ENCODE results near the gene CNOT3. TPM values are rescaled to one million over a fixed set of nuclear protein-coding genes. Genes with fewer than 3 reads are reported as not detected.
"Not testable (repeated sequence)": the region's sequence is repeated elsewhere in the genome, so short reads cannot be mapped to it uniquely, and the experiment has no call there.

The CNOT3 gene
- total RNA-seq, 1 donor from 2014 or later = 6.1 TPM

DNA sequence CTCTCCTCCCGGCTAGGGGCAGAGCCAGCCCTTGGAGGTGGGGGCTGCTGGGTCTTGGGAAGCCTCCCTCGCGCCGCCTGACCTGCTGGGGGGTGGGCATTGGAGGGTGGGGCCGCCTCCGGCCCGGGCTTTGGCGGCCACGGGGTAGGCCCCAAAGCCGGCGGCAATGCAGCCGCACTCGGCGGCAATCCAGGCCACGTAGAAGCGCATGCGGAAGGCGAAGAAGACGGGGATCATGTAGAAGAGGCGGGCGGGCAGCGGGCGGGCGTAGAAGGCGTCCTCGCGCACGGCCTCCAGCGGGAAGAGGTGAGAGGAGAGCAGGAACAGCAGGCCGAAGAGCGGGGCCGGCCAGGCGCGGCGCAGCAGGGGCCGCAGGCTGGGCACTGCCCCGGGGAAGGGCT is 43.1 kb downstream of the CNOT3 start:
- Histone ChIP-seq H3K27me3 (ENCODE audit: control insufficient read depth, insufficient read depth, low read length) (no peaks in the 10 kb centered on the region), H3K4me3 (ENCODE audit: low read depth, low read length) (no peak overlapping the region), H3K36me3 (ENCODE audit: control insufficient read depth, insufficient read depth, low read length) (peaks cover 18% of the 10 kb centered on the region)
- FAIRE-seq (no peak), DNase-seq (ENCODE audit: low read depth) (no peak)
- TF ChIP-seq, protein P1, sequence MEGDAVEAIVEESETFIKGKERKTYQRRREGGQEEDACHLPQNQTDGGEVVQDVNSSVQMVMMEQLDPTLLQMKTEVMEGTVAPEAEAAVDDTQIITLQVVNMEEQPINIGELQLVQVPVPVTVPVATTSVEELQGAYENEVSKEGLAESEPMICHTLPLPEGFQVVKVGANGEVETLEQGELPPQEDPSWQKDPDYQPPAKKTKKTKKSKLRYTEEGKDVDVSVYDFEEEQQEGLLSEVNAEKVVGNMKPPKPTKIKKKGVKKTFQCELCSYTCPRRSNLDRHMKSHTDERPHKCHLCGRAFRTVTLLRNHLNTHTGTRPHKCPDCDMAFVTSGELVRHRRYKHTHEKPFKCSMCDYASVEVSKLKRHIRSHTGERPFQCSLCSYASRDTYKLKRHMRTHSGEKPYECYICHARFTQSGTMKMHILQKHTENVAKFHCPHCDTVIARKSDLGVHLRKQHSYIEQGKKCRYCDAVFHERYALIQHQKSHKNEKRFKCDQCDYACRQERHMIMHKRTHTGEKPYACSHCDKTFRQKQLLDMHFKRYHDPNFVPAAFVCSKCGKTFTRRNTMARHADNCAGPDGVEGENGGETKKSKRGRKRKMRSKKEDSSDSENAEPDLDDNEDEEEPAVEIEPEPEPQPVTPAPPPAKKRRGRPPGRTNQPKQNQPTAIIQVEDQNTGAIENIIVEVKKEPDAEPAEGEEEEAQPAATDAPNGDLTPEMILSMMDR (IDR thresholded peaks at IDR 0.05; ENCODE audit: insufficient read depth, low read length, severe bottlenecking) = no peak

DNA sequence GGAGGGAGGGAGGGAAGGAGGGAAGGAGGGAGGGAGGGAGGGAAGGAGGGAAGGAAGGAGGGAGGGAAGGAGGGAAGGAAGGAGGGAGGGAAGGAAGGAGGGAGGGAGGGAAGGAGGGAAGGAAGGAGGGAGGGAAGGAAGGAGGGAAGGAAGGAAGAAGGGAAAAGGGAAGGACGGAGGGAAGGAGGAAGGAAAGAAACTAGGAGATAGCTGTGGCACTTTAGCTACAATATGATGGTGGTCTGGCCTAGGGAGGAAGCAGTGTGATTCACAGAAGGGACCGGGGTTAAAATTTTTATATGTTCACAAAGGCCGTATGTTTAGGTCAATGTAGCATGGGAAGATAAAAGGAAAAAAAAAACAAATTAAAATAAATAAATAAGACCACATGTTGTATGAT is 44.3 kb downstream of the CNOT3 start:
- H3K27me3 ChIP-seq (ENCODE audit: control insufficient read depth, insufficient read depth, low read length); H3K4me3 ChIP-seq (ENCODE audit: low read depth, low read length); FAIRE-seq; DNase-seq (ENCODE audit: low read depth): not testable (repeated sequence)
- peaks cover 20% of the 10 kb centered on the region for H3K36me3 ChIP-seq (ENCODE audit: control insufficient read depth, insufficient read depth, low read length)

DNA sequence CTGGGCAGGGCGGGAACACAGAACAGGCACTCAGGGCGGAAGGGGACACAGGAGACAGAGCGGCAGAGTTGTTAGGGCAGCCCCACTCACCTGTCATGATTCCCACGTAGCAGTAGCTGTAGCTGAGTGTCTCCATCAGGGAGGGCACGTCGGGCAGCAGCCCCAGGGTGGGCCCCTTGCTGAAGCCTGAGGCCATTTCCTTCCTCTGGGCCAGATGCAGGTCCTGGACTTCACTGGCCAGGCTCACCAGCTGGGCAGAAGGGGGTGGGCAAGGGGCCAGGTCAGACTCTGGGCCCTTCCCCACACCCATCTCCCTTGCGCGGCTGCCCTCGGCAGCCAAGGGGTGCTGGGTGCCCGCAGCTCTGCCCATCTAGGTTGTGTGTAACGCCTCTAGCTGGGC is 45.9 kb downstream of the CNOT3 start:
- no peak for DNase-seq (ENCODE audit: low read depth)
- TF ChIP-seq, protein P1 (IDR thresholded peaks at IDR 0.05; ENCODE audit: insufficient read depth, low read length, severe bottlenecking) = no peak
- Histone ChIP-seq H3K4me3 (ENCODE audit: low read depth, low read length) (no peak overlapping the region), H3K27me3 (ENCODE audit: control insufficient read depth, insufficient read depth, low read length) (no peaks in the 10 kb centered on the region), H3K36me3 (ENCODE audit: control insufficient read depth, insufficient read depth, low read length) (peaks cover 25% of the 10 kb centered on the region)
- FAIRE-seq = no peak

DNA sequence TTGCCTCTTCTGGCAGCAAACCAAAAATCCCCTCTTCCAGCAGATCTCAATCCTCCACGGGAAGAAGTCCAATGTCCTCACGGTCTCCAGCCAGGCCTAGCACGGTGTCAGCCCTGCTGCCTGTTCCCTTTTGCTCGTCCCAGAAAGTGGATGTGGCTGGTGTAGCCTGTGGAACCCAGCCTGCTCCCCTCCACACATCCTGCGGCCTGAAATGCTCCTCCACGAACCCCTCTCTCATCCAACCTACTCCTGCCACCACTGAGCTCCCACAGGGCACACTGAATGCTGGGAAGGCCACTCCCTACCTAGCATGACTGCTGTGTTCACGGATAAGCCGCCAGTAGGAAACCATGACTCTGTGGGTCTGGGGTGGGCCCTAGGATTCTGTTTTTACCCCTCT is 48.8 kb downstream of the CNOT3 start:
- Histone ChIP-seq H3K4me3 (ENCODE audit: low read depth, low read length) (no peak overlapping the region), H3K36me3 (ENCODE audit: control insufficient read depth, insufficient read depth, low read length) (peaks cover 14% of the 10 kb centered on the region), H3K27me3 (ENCODE audit: control insufficient read depth, insufficient read depth, low read length) (no peaks in the 10 kb centered on the region)
- FAIRE-seq (no peak), DNase-seq (ENCODE audit: low read depth) (no peak)
- TF ChIP-seq, protein P1 (IDR thresholded peaks at IDR 0.05; ENCODE audit: insufficient read depth, low read length, severe bottlenecking) = no peak

DNA sequence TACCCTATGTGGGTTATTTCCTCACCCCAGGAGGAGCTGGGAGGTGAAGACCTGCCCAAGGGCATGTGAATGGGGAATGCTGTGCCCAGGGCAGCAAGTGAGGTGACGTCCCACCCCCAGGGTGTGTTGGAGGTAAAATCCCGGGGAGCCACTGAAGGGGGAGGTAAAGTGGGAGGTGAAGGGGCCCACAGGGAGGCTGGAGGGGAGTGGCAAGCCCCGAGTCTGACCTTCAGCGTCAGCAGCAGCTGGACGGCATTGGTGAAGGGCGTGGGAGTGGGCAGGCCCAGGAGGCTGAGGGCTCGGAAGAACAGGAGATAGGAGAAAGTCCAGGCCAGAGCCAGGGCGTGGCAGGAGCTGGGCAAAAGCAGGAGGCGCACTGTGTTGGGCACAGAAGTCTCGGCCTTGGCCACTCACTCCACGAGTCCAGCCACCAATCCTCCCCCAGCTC is 49.4 kb downstream of the CNOT3 start:
- no peak for FAIRE-seq
- Histone ChIP-seq H3K36me3 (ENCODE audit: control insufficient read depth, insufficient read depth, low read length) (peaks cover 14% of the 10 kb centered on the region), H3K4me3 (ENCODE audit: low read depth, low read length) (no peak overlapping the region), H3K27me3 (ENCODE audit: control insufficient read depth, insufficient read depth, low read length) (no peaks in the 10 kb centered on the region)
- DNase-seq (ENCODE audit: low read depth) = no peak
- TF ChIP-seq, protein P1 (IDR thresholded peaks at IDR 0.05; ENCODE audit: insufficient read depth, low read length, severe bottlenecking) = no peak

DNA sequence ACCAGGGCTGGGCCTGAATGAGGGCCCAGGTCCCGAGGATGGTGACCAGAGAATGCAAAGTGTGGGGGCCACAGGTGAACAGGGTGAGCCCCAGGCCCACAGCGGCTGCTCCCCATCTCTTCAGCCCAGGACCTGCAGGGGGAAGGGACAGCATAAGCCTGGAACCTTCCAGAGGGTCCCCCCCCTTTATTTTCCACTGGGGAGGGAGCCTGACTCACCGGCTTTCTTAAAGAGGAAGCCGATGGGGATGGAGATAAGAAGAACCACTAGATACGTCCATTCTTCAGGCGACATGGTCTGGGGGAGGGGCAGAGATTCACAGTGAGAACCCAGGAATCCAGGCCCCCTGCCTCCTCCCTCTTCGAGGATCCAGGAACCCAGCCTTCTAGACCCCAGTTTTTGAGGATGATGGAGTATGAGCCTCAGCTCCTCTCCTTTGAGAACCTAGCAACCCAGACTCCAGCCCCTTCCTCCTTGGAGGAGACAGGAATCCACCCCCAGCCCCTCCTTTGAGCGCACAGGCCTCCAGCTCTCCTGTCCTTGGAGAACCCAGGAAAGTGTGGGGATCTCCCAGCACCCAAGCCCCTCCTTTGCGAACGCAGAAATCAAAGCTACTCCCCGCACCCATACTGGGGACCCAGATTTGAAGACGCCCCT is 50.8 kb downstream of the CNOT3 start:
- no peak for DNase-seq (ENCODE audit: low read depth)
- no peak for FAIRE-seq
- peaks cover 11% of the 10 kb centered on the region for H3K36me3 ChIP-seq (ENCODE audit: control insufficient read depth, insufficient read depth, low read length)
- no peaks in the 10 kb centered on the region for H3K27me3 ChIP-seq (ENCODE audit: control insufficient read depth, insufficient read depth, low read length)
- TF ChIP-seq, protein P1 (IDR thresholded peaks at IDR 0.05; ENCODE audit: insufficient read depth, low read length, severe bottlenecking) = no peak
- peak overlapping the region; percentile 82 for H3K4me3 ChIP-seq (ENCODE audit: low read depth, low read length)
